SK-N-SH treated with all-trans-retinoic acid at 6 μM for 48 hours (cell line): Measurements from ENCODE around the gene ZNF423.

Experiments
- BACH2 ChIP-seq: fragments of 250-450 bp; sonication (Bioruptor Pico); IDR thresholded peaks from 2 replicates; pipeline ENCODE4 v1.9.0; 2021; ENCODE audit warnings: mild to moderate bottlenecking, borderline replicate concordance
- CREB5 ChIP-seq: fragments of 250-450 bp; sonication (Bioruptor Pico); IDR thresholded peaks from 2 replicates; pipeline ENCODE4 v1.5.1; 2020; ENCODE audit warnings: low read depth, mild to moderate bottlenecking, moderate library complexity
- CSRNP3 ChIP-seq: fragments of 250-450 bp; sonication (Bioruptor Pico); IDR thresholded peaks from 2 replicates; pipeline ENCODE4 v1.5.1; 2021; ENCODE audit warnings: mild to moderate bottlenecking, moderate library complexity
- ESRRG ChIP-seq: fragments of 250-450 bp; sonication (Bioruptor Pico); IDR thresholded peaks from 2 replicates; pipeline ENCODE4 v1.6.1; 2021; ENCODE audit warnings: mild to moderate bottlenecking
- GLIS3 ChIP-seq: fragments of 250-450 bp; sonication (Bioruptor Pico); IDR thresholded peaks from 2 replicates; pipeline ENCODE4 v1.5.0; 2020; ENCODE audit warnings: mild to moderate bottlenecking, moderate library complexity
- ISL1 ChIP-seq: fragments of 250-450 bp; sonication (Bioruptor Pico); IDR thresholded peaks from 2 replicates; pipeline ENCODE4 v2.1.2; 2022; ENCODE audit warnings: mild to moderate bottlenecking, moderate library complexity
- PATZ1 ChIP-seq: fragments of 250-450 bp; sonication (Bioruptor Pico); IDR thresholded peaks from 2 replicates; pipeline ENCODE4 v1.8.0; 2020; ENCODE audit warnings: mild to moderate bottlenecking, moderate library complexity, borderline replicate concordance
- POU6F1 ChIP-seq: fragments of 250-450 bp; sonication (Bioruptor Pico); IDR thresholded peaks from 2 replicates; pipeline ENCODE4 v1.8.0; 2021; ENCODE audit warnings: low read depth, mild to moderate bottlenecking, moderate library complexity, borderline replicate concordance
- TCF4 ChIP-seq: fragments of 250-450 bp; sonication (Bioruptor Pico); IDR thresholded peaks from 2 replicates; pipeline ENCODE4 v1.8.0; 2021; ENCODE audit warnings: mild to moderate bottlenecking, moderate library complexity, borderline replicate concordance
- TOX ChIP-seq: fragments of 250-450 bp; sonication (Bioruptor Pico); IDR thresholded peaks from 2 replicates; pipeline ENCODE4 v1.8.0; 2021; ENCODE audit warnings: mild to moderate bottlenecking, moderate library complexity, borderline replicate concordance
- ZC3H10 ChIP-seq: fragments of 250-450 bp; sonication (Bioruptor Pico); IDR thresholded peaks from 2 replicates; pipeline ENCODE4 v1.5.1; 2021; ENCODE audit warnings: mild to moderate bottlenecking, moderate library complexity
- ZFP3 ChIP-seq: fragments of 250-450 bp; sonication (Bioruptor Pico); IDR thresholded peaks from 2 replicates; pipeline ENCODE4 v1.5.0; 2020; ENCODE audit warnings: mild to moderate bottlenecking, moderate library complexity
- ZFP30 ChIP-seq: fragments of 450-650 bp; formaldehyde crosslinking; IDR thresholded peaks from 2 replicates; pipeline ENCODE4 v1.5.0; 2022; ENCODE audit warnings: mild to moderate bottlenecking, moderate library complexity

GRCh38 chr16:49846800-49847199 lies 9.1 kb downstream of the ZNF423 start:
- TF ChIP-seq PATZ1 (CRISPR knock-in tag) (no peak), ISL1 (CRISPR knock-in tag) (no peak), ESRRG (CRISPR knock-in tag) (no peak), BACH2 (CRISPR knock-in tag) (no peak), TCF4 (CRISPR knock-in tag) (no peak), TOX (CRISPR knock-in tag) (no peak), POU6F1 (CRISPR knock-in tag) (no peak), GLIS3 (CRISPR knock-in tag) (no peak), CREB5 (CRISPR knock-in tag) (no peak), ZFP30 (CRISPR knock-in tag) (no peak), ZC3H10 (no peak), ZFP3 (CRISPR knock-in tag) (no peak), CSRNP3 (CRISPR knock-in tag) (no peak)
